DOHH2 (cell line): ENCODE results near the gene ARL13A.

ENCODE experiments used
- H3F3A ChIP-seq: fragments of 200-600 bp; sonication (generic), shearing (Covaris generic); 2 replicates; pipeline ENCODE4 v1.6.0; 2016; ENCODE audit warnings: antibody characterized with exemption, mild to moderate bottlenecking; ENCODE audit not compliant: control insufficient read depth, insufficient read depth
- H3K27ac ChIP-seq: fragments of 200-600 bp; sonication (generic); 2 replicates; pipeline ENCODE4 v1.5.1; 2014; ENCODE audit warnings: low read depth, mild to moderate bottlenecking, low read length, moderate library complexity
- H3K27me3 ChIP-seq: fragments of 200-600 bp; sonication (generic); 2 replicates; pipeline ENCODE4 v1.6.1; 2014; ENCODE audit warnings: mild to moderate bottlenecking, low read length, mixed read lengths; ENCODE audit not compliant: control insufficient read depth
- H3K36me3 ChIP-seq: fragments of 200-600 bp; sonication (generic); 2 replicates; pipeline ENCODE4 v1.6.1; 2014; ENCODE audit warnings: mild to moderate bottlenecking, low read length, moderate library complexity, mixed read lengths; ENCODE audit not compliant: control insufficient read depth
- H3K4me1 ChIP-seq: fragments of 200-600 bp; sonication (generic); 2 replicates; pipeline ENCODE4 v1.6.1; 2014; ENCODE audit warnings: mild to moderate bottlenecking, low read length, mixed read lengths; ENCODE audit not compliant: control insufficient read depth
- H3K4me2 ChIP-seq: fragments of 200-600 bp; sonication (generic); 2 replicates; pipeline ENCODE4 v1.6.0; 2014; ENCODE audit warnings: mild to moderate bottlenecking, low read length, moderate library complexity
- H3K4me3 ChIP-seq: fragments of 200-600 bp; sonication (generic); 2 replicates; pipeline ENCODE4 v1.5.1; 2014; ENCODE audit warnings: mild to moderate bottlenecking, low read length, mixed read lengths
- H3K79me2 ChIP-seq: fragments of 200-600 bp; sonication (generic); 2 replicates; pipeline ENCODE4 v1.6.1; 2014; ENCODE audit warnings: mild to moderate bottlenecking, low read length, mixed read lengths; ENCODE audit not compliant: control insufficient read depth
- H3K9me2 ChIP-seq: fragments of 200-600 bp; sonication (generic); replicated peaks from 2 replicates; pipeline ENCODE4 v1.6.1; 2014; ENCODE audit warnings: mild to moderate bottlenecking, low read length, mixed read lengths; ENCODE audit not compliant: control insufficient read depth
- H3K9me3 ChIP-seq: fragments of 200-600 bp; sonication (generic); 2 replicates; pipeline ENCODE4 v1.6.1; 2014; ENCODE audit warnings: antibody characterized with exemption, low read length, mixed read lengths; ENCODE audit not compliant: control insufficient read depth, insufficient read depth
- H4K20me1 ChIP-seq: fragments of 200-600 bp; sonication (generic); 2 replicates; pipeline ENCODE4 v1.6.0; 2014; ENCODE audit warnings: low read depth, mild to moderate bottlenecking, antibody characterized with exemption, low read length, moderate library complexity; ENCODE audit not compliant: control insufficient read depth, insufficient read depth
- CTCF ChIP-seq: fragments of 200-600 bp; sonication (generic); IDR thresholded peaks from one replicate; pipeline ENCODE4 v1.5.1; 2014; ENCODE audit warnings: antibody characterized with exemption, mild to moderate bottlenecking, low read depth, low read length; ENCODE audit not compliant: poor library complexity, severe bottlenecking
- EZH2phosphoT487 ChIP-seq: fragments of 200-600 bp; sonication (generic); IDR thresholded peaks from 2 replicates; pipeline ENCODE4 v1.6.1; 2017; ENCODE audit warnings: borderline replicate concordance, mild to moderate bottlenecking, antibody characterized with exemption, low read length, moderate library complexity, mixed read lengths

ARL13A gene

GRCh38 chrX:100935767-100936166 is 33.7 kb upstream of the ARL13A start:
- H3K36me3 ChIP-seq = no peaks in the 10 kb centered on the region
- H3K79me2 ChIP-seq = no peaks in the 10 kb centered on the region
- H3F3A ChIP-seq = no peaks in the 10 kb centered on the region
- peaks cover 4% of the 10 kb centered on the region for H3K9me3 ChIP-seq
- no peak overlapping the region for H3K4me2 ChIP-seq
- H3K27ac ChIP-seq = no peak overlapping the region
- H3K4me1 ChIP-seq = peaks cover 3% of the 10 kb centered on the region; the same call in 1 of the 2 replicates
- no peaks in the 10 kb centered on the region for H4K20me1 ChIP-seq
- no peak for TF ChIP-seq CTCF
- no peak for TF ChIP-seq EZH2phosphoT487
- no peak overlapping the region for H3K4me3 ChIP-seq
- no peaks in the 10 kb centered on the region for H3K27me3 ChIP-seq
- H3K9me2 ChIP-seq = no peaks in the 10 kb centered on the region

- H3K9me3 ChIP-seq = no peaks in the 10 kb centered on the region
Observed at GRCh38 chrX:100939333-100939732, 30.2 kb upstream of the ARL13A start.

GRCh38 chrX:100944601-100945000 is 24.9 kb upstream of the ARL13A start:
- Histone ChIP-seq H3K4me1 (no peaks in the 10 kb centered on the region), H3K9me2 (no peaks in the 10 kb centered on the region), H3K4me3 (no peak overlapping the region), H4K20me1 (no peaks in the 10 kb centered on the region), H3K36me3 (no peaks in the 10 kb centered on the region), H3F3A (no peaks in the 10 kb centered on the region), H3K79me2 (no peaks in the 10 kb centered on the region), H3K27ac (no peak overlapping the region), H3K9me3 (no peaks in the 10 kb centered on the region), H3K27me3 (no peaks in the 10 kb centered on the region), H3K4me2 (no peak overlapping the region)
- TF ChIP-seq EZH2phosphoT487 (no peak), CTCF (no peak)

More at GRCh38 chrX:100939333-100939732, 30.2 kb upstream of the ARL13A start:
- Histone ChIP-seq H3K4me2 (no peak overlapping the region), H3K9me2 (no peaks in the 10 kb centered on the region), H3F3A (no peaks in the 10 kb centered on the region), H3K4me3 (no peak overlapping the region), H3K4me1 (peaks cover 3% of the 10 kb centered on the region; the same call in 1 of the 2 replicates), H4K20me1 (no peaks in the 10 kb centered on the region), H3K36me3 (no peaks in the 10 kb centered on the region), H3K27me3 (no peaks in the 10 kb centered on the region), H3K79me2 (no peaks in the 10 kb centered on the region), H3K27ac (no peak overlapping the region)
- no peak for TF ChIP-seq CTCF
- no peak for TF ChIP-seq EZH2phosphoT487
